A172 (cell line): ENCODE results near the gene BAG1. TPM values are rescaled to one million over a fixed set of nuclear protein-coding genes. Genes with fewer than 3 reads are reported as not detected.

Experiments
- DNase-seq: peaks from one replicate; pipeline ENCODE4 v3.0.0-alpha.2; 2015; ENCODE audit warnings: low spot score
- total RNA-seq: library from RNA; depleted of rRNA; stranded (reverse); fragments of >200 nt; shearing (Covaris generic); gene quantifications from 2 replicates; pipeline ENCODE4 v1.2.3, GENCODE V29; 2014; rRNA removed

The BAG1 gene
- total RNA-seq, 1 experiment from 2014 or later: 30.7 TPM

DNA sequence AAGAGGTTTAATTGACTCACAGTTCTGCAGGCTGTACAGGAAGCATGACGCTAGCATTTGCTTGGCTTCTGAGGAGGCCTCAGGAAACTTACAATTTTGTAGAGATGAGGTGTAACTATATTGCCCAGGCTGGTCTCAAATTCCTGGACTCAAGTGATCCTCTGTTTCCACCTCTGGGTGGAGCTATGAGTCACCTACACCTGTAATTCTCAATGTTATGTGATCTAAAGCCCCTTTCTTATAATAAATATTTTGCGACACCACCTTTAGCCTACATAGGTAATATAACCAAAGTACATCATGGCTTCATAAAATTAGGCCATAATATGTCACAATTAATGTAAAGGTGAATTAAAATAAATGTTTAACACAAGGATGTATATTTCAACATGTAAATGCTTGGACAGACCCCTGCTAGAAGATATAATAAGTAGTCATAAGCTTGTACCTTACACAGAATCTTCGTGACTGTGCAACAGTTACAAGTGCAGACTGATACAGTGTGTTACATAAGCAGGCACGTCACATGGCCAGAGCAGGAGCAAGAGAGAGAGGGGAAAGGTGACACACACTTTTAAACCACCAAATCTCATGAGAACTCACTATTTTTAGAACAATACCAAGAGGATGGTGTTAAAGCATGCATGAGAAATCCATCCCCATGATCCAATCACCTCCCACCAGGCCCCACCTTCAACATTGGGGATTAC, 54.3 kb downstream of the BAG1 start:
- DNase-seq: no peak

GRCh38 chr9:33209394-33209793, 55.1 kb downstream of the BAG1 start:
- no peak for DNase-seq

GRCh38 chr9:33202552-33203201, 61.8 kb downstream of the BAG1 start:
- no peak for DNase-seq

Other genes starting within 250 kb of the BAG1 start
- gene DNAJA1, start 239.4 kb downstream of the BAG1 start, total RNA-seq: 266 and 287 TPM in 2 replicates
- gene SMU1, start 188.0 kb downstream of the BAG1 start, total RNA-seq: 22.9 and 25.0 TPM in 2 replicates
- gene B4GALT1, start 97.4 kb downstream of the BAG1 start, total RNA-seq: 15.2 and 19.8 TPM in 2 replicates
- gene SPINK4, start 24.5 kb downstream of the BAG1 start, total RNA-seq: not detected in 2 replicates
- 137 and 153 TPM in 2 replicates for gene CHMP5, start 341 bp upstream of the BAG1 start, total RNA-seq
- 16.3 and 21.7 TPM in 2 replicates for gene NFX1, start 25.8 kb upstream of the BAG1 start, total RNA-seq
- gene AQP7, start 137.9 kb upstream of the BAG1 start, total RNA-seq: 0.12 TPM in 1 of 2 replicates, not detected in the other
- 0.79 and 2.2 TPM in 2 replicates for gene AQP3, start 182.9 kb upstream of the BAG1 start, total RNA-seq
- 27.0 and 28.1 TPM in 2 replicates for gene NOL6, start 209.2 kb upstream of the BAG1 start, total RNA-seq